IPS-18c (cell line): ENCODE results near the gene TBCA.

Experiments
- H3K4me3 ChIP-seq: 2 replicates; pipeline ENCODE4 v1.7.0; 2013; ENCODE audit warnings: low read depth, mild to moderate bottlenecking, low read length, moderate library complexity; ENCODE audit not compliant: insufficient read depth
- H3K9me3 ChIP-seq: one replicate; pipeline ENCODE4 v1.6.1; 2013; ENCODE audit warnings: mild to moderate bottlenecking, low read length, moderate library complexity; ENCODE audit not compliant: control insufficient read depth, insufficient read depth

TBCA gene

GRCh38 chr5:77775790-77776553, at the start of gene TBCA:
Gene TBCA, minus strand, starts transcription at chr5:77776339. Its CDS starts 82 bp downstream, at chr5:77776257.
- Histone ChIP-seq H3K4me3 (peak within 1 kb of the TSS; percentile 95), H3K9me3 (peaks cover 3% of the 10 kb centered on the region)

GRCh38 chr5:77824981-77825380, 48.8 kb upstream of the TBCA start:
- Histone ChIP-seq H3K9me3 (no peaks in the 10 kb centered on the region), H3K4me3 (no peak overlapping the region)

GRCh38 chr5:77816686-77817085, 40.5 kb upstream of the TBCA start:
- Histone ChIP-seq H3K9me3 (no peaks in the 10 kb centered on the region), H3K4me3 (no peak overlapping the region)

- no peaks in the 10 kb centered on the region for H3K9me3 ChIP-seq
- H3K4me3 ChIP-seq, result no peak overlapping the region
Measured at GRCh38 chr5:77812926-77813589, 36.9 kb upstream of the TBCA start.

- H3K9me3 ChIP-seq, result no peaks in the 10 kb centered on the region
- no peak overlapping the region for H3K4me3 ChIP-seq
Measured at GRCh38 chr5:77806213-77806843, 30.2 kb upstream of the TBCA start.

GRCh38 chr5:77798456-77798855, 22.3 kb upstream of the TBCA start:
- Histone ChIP-seq H3K4me3 (no peak overlapping the region), H3K9me3 (no peaks in the 10 kb centered on the region)

- H3K9me3 ChIP-seq, result no peaks in the 10 kb centered on the region
- H3K4me3 ChIP-seq, result no peak overlapping the region
Measured at GRCh38 chr5:77797136-77797535, 21.0 kb upstream of the TBCA start.

GRCh38 chr5:77795846-77796245, 19.7 kb upstream of the TBCA start:
- no peaks in the 10 kb centered on the region for H3K9me3 ChIP-seq
- no peak overlapping the region for H3K4me3 ChIP-seq

GRCh38 chr5:77795268-77795667, 19.1 kb upstream of the TBCA start:
- H3K9me3 ChIP-seq, result no peaks in the 10 kb centered on the region
- H3K4me3 ChIP-seq, result no peak overlapping the region

GRCh38 chr5:77791926-77792325, 15.8 kb upstream of the TBCA start:
- Histone ChIP-seq H3K4me3 (no peak overlapping the region), H3K9me3 (no peaks in the 10 kb centered on the region)

GRCh38 chr5:77791356-77791755, 15.2 kb upstream of the TBCA start:
- Histone ChIP-seq H3K4me3 (no peak overlapping the region), H3K9me3 (no peaks in the 10 kb centered on the region)

GRCh38 chr5:77785229-77785628, 9.1 kb upstream of the TBCA start:
- Histone ChIP-seq H3K9me3 (no peaks in the 10 kb centered on the region), H3K4me3 (no peak overlapping the region)

- no peaks in the 10 kb centered on the region for H3K9me3 ChIP-seq
- H3K4me3 ChIP-seq, result no peak overlapping the region
Measured at GRCh38 chr5:77784735-77785134, 8.6 kb upstream of the TBCA start.

- H3K4me3 ChIP-seq, result no peak overlapping the region
- H3K9me3 ChIP-seq, result peaks cover 3% of the 10 kb centered on the region
Measured at GRCh38 chr5:77781076-77781475, 4.9 kb upstream of the TBCA start.

GRCh38 chr5:77778881-77779438, 2.8 kb upstream of the TBCA start:
- no peak overlapping the region for H3K4me3 ChIP-seq
- H3K9me3 ChIP-seq, result peaks cover 3% of the 10 kb centered on the region

GRCh38 chr5:77778398-77778797, 2.3 kb upstream of the TBCA start:
- no peak overlapping the region for H3K4me3 ChIP-seq
- H3K9me3 ChIP-seq, result peaks cover 3% of the 10 kb centered on the region

GRCh38 chr5:77777911-77778310, 1.8 kb upstream of the TBCA start:
- peaks cover 3% of the 10 kb centered on the region for H3K9me3 ChIP-seq
- no peak overlapping the region for H3K4me3 ChIP-seq
